H1 (cell line): ENCODE results near the gene AEBP1.

ENCODE experiments used
- EP300 ChIP-seq, 2 experiments: IDR thresholded peaks; 1 replicate in 1 of 2; 2 replicates in 1 of 2; pipeline ENCODE4 v1.6.1; 2011 to 2012; ENCODE audit warnings: low read depth in 2 of 2, low read length in 2 of 2, mild to moderate bottlenecking in 2 of 2, borderline replicate concordance in 1 of 2, inconsistent platforms in 1 of 2, moderate library complexity in 1 of 2
- POLR2AphosphoS5 ChIP-seq: IDR thresholded peaks from 2 replicates; pipeline ENCODE4 v1.6.1; 2011; ENCODE audit warnings: low read depth, low read length
- RXRA ChIP-seq: IDR thresholded peaks from 2 replicates; pipeline ENCODE4 v1.6.1; 2011; ENCODE audit warnings: low read depth, mild to moderate bottlenecking, low read length, moderate library complexity; ENCODE audit not compliant: insufficient read depth

- TF ChIP-seq EP300 (IDR thresholded peaks at IDR 0.05; ENCODE audit: borderline replicate concordance in 1 of 2, low read depth in 2 of 2, low read length in 2 of 2), result no peak
- TF ChIP-seq RXRA, result no peak
- TF ChIP-seq POLR2AphosphoS5, result 0 out of 2 replicates have a peak, but pooled peaks have one; percentile 20
These were observed 21.5 kb upstream of the AEBP1 start for GRCh38 chr7:44082541-44083207.
